DMS 273 (cell line): ENCODE measurements around the gene SEMA3A.
"Not testable (repeated sequence)": the region's sequence is repeated elsewhere in the genome, so short reads cannot be mapped to it uniquely, and the experiment has no call there.

ENCODE experiments used
- DNase-seq: peaks from one replicate; lab custom pipeline; 2025; ENCODE audit not compliant: unreplicated experiment; lab: John Stamatoyannopoulos, UW

The SEMA3A gene

GRCh38 chr7:84069999-84070500 lies 124.5 kb downstream of the SEMA3A start:
- DNase-seq, result peak; percentile 35

- peak; percentile 27 for DNase-seq
Measured at GRCh38 chr7:84069033-84069432, 125.6 kb downstream of the SEMA3A start.

- DNase-seq, result not testable (repeated sequence)
Measured at GRCh38 chr7:84062489-84062901, 132.1 kb downstream of the SEMA3A start.

GRCh38 chr7:84060760-84061261 lies 133.8 kb downstream of the SEMA3A start:
- no peak for DNase-seq

- no peak for DNase-seq
Measured at GRCh38 chr7:84060000-84060399, 134.6 kb downstream of the SEMA3A start.

GRCh38 chr7:84058311-84059076 lies 136.1 kb downstream of the SEMA3A start:
- DNase-seq, result no peak

GRCh38 chr7:84057576-84057975 lies 137.0 kb downstream of the SEMA3A start:
- no peak for DNase-seq

GRCh38 chr7:84055904-84056605 lies 138.5 kb downstream of the SEMA3A start:
- no peak for DNase-seq

- not testable (repeated sequence) for DNase-seq
Measured at GRCh38 chr7:84055199-84055598, 139.4 kb downstream of the SEMA3A start.

GRCh38 chr7:84049071-84049836 lies 145.3 kb downstream of the SEMA3A start:
- DNase-seq, result no peak

GRCh38 chr7:84047085-84047484 lies 147.5 kb downstream of the SEMA3A start:
- no peak for DNase-seq

- DNase-seq, result no peak
Measured at GRCh38 chr7:84044834-84045233, 149.8 kb downstream of the SEMA3A start.

GRCh38 chr7:84043661-84044191 lies 150.9 kb downstream of the SEMA3A start:
- DNase-seq, result no peak

GRCh38 chr7:84042110-84042539 lies 152.5 kb downstream of the SEMA3A start:
- peak; percentile 55 for DNase-seq

- no peak for DNase-seq
Measured at GRCh38 chr7:84041649-84042048, 152.9 kb downstream of the SEMA3A start.

GRCh38 chr7:84040355-84040754 lies 154.2 kb downstream of the SEMA3A start:
- DNase-seq, result peak; percentile 55

- DNase-seq, result no peak
Measured at GRCh38 chr7:84039432-84039831, 155.2 kb downstream of the SEMA3A start.

GRCh38 chr7:84027678-84028077 lies 166.9 kb downstream of the SEMA3A start:
- DNase-seq, result no peak

- peak; percentile 40 for DNase-seq
Measured at GRCh38 chr7:84025332-84025927, 169.2 kb downstream of the SEMA3A start.

- peak; percentile 93 for DNase-seq
Measured at GRCh38 chr7:84022684-84023308, 171.8 kb downstream of the SEMA3A start.
